Testis (tissue), 3 donors: ENCODE results near the gene PBX2. TPM values are rescaled to one million over a fixed set of nuclear protein-coding genes. Genes with fewer than 3 reads are reported as not detected.

Source experiments
- DNase-seq: peaks from one replicate; pipeline ENCODE4 v3.0.0-alpha.2; 2019
- H3K27ac ChIP-seq, 2 donors: fragments of 200-600 bp; sonication (generic); one replicate each; pipeline ENCODE4 v1.5.1; 2019
- H3K27me3 ChIP-seq: fragments of 200-600 bp; sonication (generic); one replicate; pipeline ENCODE4 v1.5.1; 2019
- H3K36me3 ChIP-seq: fragments of 200-600 bp; sonication (generic); one replicate; pipeline ENCODE4 v1.5.1; 2017; ENCODE audit warnings: low read depth; ENCODE audit errors: missing control alignments
- H3K4me1 ChIP-seq: fragments of 200-600 bp; sonication (generic); one replicate; pipeline ENCODE4 v1.5.1; 2019
- H3K4me3 ChIP-seq, 2 donors: fragments of 200-600 bp; sonication (generic); one replicate each; pipeline ENCODE4 v1.5.1; 2017 to 2019
- H3K9me3 ChIP-seq: fragments of 200-600 bp; sonication (generic); one replicate; pipeline ENCODE4 v1.5.1; 2017
- POLR2A ChIP-seq: fragments of 450-650 bp; IDR thresholded peaks from one replicate; pipeline ENCODE4 v1.6.1; 2017; ENCODE audit warnings: antibody characterized with exemption, mild to moderate bottlenecking, moderate library complexity
- WGBS, 2 donors: methylation state at CpG; one replicate each; pipeline ENCODE4 v1.1.5; 2018; 5-methylcytosine and 5-hydroxymethylcytosine counted together
- intact Hi-C: fragments of 100-400 bp; cut with DNase I; formaldehyde crosslinking; loops from one replicate; pipeline ENCODE4 v1.15.1; 2023; ENCODE audit warnings: low total_unique reads
- polyA plus RNA-seq: library from polyadenylated mRNA; stranded (reverse); fragments of 350-450 nt; fragmentation: Illumina TruSeq; extraction: RNeasy Lipid Tissue Mini Kit (QIAGEN cat#74804); gene quantifications from one replicate; pipeline ENCODE4 v1.2.3, GENCODE V29; 2014; ENCODE audit warnings: low read depth, low replicate concordance; ENCODE audit not compliant: insufficient read depth
- total RNA-seq, 2 donors: library from RNA; depleted of rRNA; stranded (reverse); fragments of >200 nt; gene quantifications; one replicate each; pipeline ENCODE4 v1.2.3, GENCODE V29; 2016
- TF ChIP-seq, protein P1 (sequence below), 3 experiments: fragments of 450-650 bp in 2 of 3; fragments of 200-600 bp in 1 of 3; sonication (generic) in 1 of 3; IDR thresholded peaks; one replicate each; pipeline ENCODE4 v1.5.1; 2016 to 2019; ENCODE audit warnings: antibody characterized with exemption in 3 of 3, mild to moderate bottlenecking in 2 of 3, moderate library complexity in 1 of 3

The PBX2 gene
- total and polyA plus RNA-seq, 3 donors from 2014 or later, result 65.0 to 111 (median 97.9) TPM

- H3K27me3 ChIP-seq, result no peaks in the 10 kb centered on the region
- DNase-seq, result no peak
- intact Hi-C loops, result no loop called here
- no peak for TF ChIP-seq POLR2A
- TF ChIP-seq, protein P1, sequence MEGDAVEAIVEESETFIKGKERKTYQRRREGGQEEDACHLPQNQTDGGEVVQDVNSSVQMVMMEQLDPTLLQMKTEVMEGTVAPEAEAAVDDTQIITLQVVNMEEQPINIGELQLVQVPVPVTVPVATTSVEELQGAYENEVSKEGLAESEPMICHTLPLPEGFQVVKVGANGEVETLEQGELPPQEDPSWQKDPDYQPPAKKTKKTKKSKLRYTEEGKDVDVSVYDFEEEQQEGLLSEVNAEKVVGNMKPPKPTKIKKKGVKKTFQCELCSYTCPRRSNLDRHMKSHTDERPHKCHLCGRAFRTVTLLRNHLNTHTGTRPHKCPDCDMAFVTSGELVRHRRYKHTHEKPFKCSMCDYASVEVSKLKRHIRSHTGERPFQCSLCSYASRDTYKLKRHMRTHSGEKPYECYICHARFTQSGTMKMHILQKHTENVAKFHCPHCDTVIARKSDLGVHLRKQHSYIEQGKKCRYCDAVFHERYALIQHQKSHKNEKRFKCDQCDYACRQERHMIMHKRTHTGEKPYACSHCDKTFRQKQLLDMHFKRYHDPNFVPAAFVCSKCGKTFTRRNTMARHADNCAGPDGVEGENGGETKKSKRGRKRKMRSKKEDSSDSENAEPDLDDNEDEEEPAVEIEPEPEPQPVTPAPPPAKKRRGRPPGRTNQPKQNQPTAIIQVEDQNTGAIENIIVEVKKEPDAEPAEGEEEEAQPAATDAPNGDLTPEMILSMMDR (IDR thresholded peaks at IDR 0.05), result no peak
- no peaks in the 10 kb centered on the region for H3K9me3 ChIP-seq
- H3K36me3 ChIP-seq, result no peaks in the 10 kb centered on the region
- 80 to 84% methylated on average over 12 to 15 of the region's 15 CpGs for WGBS, 2 donors
- no peak overlapping the region for H3K4me3 ChIP-seq
- H3K27ac ChIP-seq, result peak overlapping the region in 1 of 2 donors; percentile 84
- H3K4me1 ChIP-seq, result peaks cover 26% of the 10 kb centered on the region
These were observed 6.4 kb downstream of the PBX2 start for GRCh38 chr6:32183483-32184083.

DNA sequence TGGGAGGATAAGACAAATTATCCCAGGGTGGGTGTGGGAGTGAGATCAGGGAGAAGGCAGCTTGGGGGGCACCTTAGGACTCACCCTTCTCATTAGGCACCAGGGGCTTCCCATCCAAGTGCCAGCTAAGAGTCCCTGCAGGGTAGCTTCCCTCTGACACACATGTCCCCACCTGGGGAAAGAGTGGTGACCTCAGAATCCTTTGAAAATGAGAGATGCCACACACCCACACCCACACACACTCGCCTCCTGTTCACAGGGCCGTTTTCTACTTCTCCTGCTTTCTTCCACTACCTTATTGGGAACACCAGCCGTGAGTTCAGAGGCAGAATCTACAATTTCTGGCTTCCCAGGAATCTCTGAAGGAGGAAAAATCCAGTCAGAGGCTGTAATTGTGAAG is 7.0 kb downstream of the PBX2 start:
- Histone ChIP-seq H3K9me3 (no peaks in the 10 kb centered on the region), H3K36me3 (no peaks in the 10 kb centered on the region), H3K27ac (no peak overlapping the region), H3K4me3 (no peak overlapping the region), H3K27me3 (no peaks in the 10 kb centered on the region), H3K4me1 (peaks cover 22% of the 10 kb centered on the region)
- intact Hi-C loops, result no loop called here
- TF ChIP-seq POLR2A, result no peak
- TF ChIP-seq, protein P1 (IDR thresholded peaks at IDR 0.05), result no peak
- no peak for DNase-seq
- 81 to 88% methylated on average over 3 of the region's 3 CpGs for WGBS, 2 donors

DNA sequence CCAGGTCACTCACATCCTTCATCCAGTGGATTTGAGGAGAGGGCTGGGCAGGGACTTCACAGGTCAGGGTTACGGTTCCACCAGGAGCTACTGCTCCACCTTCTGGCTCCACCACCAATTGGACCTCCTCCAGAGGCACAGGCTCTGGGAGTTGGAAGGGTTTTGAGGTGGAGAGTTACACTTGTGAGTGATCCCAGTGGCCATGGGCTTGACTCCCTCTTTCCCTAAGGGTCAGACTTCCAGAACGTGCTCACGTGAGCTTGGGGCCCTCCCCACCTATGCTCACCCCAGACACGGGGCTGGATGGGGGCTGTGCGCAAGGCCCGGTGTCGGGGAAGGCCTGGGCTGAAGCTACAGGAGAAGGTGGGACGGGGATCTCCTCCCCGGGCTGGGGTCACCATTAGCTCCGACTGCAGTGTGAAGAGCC is 7.4 kb downstream of the PBX2 start:
- H3K27ac ChIP-seq, result no peak overlapping the region
- H3K27me3 ChIP-seq, result no peaks in the 10 kb centered on the region
- peaks cover 22% of the 10 kb centered on the region for H3K4me1 ChIP-seq
- no peak overlapping the region for H3K4me3 ChIP-seq
- H3K9me3 ChIP-seq, result no peaks in the 10 kb centered on the region
- 79 to 86% methylated on average over 1 to 10 of the region's 10 CpGs for WGBS, 2 donors
- DNase-seq, result no peak
- TF ChIP-seq, protein P1 (IDR thresholded peaks at IDR 0.05), result no peak
- TF ChIP-seq POLR2A, result no peak
- no peaks in the 10 kb centered on the region for H3K36me3 ChIP-seq
- intact Hi-C loops, result no loop called here

DNA sequence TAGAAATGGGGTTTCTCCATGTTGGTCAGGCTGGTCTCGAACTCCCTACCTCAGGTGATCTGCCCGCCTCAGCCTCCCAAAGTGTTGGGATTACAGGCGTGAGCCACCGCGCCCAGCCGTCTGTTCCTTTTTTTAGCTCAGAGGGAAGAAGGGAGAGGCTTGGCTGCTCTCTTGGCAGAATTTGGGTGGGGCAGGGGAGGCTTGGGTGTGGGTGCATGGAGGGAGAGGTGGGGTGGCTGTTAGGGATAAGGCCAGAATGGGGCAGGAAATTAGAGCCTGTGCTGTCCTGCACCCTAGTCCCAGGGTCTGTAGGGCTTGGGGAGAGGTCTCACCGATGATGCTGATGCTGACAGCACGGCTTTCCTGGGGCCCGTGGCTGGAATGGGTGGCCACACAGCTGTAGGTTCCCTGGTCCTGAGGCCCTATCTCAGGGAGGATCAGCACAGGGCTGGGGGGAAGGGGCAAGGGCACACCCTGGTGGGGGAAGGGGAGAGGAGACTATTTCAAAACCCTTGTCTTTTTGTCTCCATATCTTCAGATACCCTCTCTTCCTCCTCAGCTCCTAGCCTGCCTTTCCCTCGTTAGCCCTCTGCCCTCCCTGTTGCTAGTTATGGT is 8.0 kb downstream of the PBX2 start:
- no peak for DNase-seq
- H3K36me3 ChIP-seq, result no peaks in the 10 kb centered on the region
- 83 to 95% methylated on average over 10 of the region's 10 CpGs for WGBS, 2 donors
- TF ChIP-seq, protein P1 (IDR thresholded peaks at IDR 0.05), result no peak
- TF ChIP-seq POLR2A, result no peak
- H3K27me3 ChIP-seq, result no peaks in the 10 kb centered on the region
- H3K4me3 ChIP-seq, result no peak overlapping the region
- no peak overlapping the region for H3K27ac ChIP-seq
- intact Hi-C loops, result no loop called here
- H3K9me3 ChIP-seq, result no peaks in the 10 kb centered on the region
- H3K4me1 ChIP-seq, result peaks cover 26% of the 10 kb centered on the region
